ENCODE results near the gene S100A3. TPM values are rescaled to one million over a fixed set of nuclear protein-coding genes. Genes with fewer than 3 reads are reported as not detected.

Gene S100A3
- total and polyA plus RNA-seq, 2 of the 13 experiments (the other 11 are each of a cell fraction or from before 2014, with no cell fraction given) = 2.5 to 4.5 TPM

DNA sequence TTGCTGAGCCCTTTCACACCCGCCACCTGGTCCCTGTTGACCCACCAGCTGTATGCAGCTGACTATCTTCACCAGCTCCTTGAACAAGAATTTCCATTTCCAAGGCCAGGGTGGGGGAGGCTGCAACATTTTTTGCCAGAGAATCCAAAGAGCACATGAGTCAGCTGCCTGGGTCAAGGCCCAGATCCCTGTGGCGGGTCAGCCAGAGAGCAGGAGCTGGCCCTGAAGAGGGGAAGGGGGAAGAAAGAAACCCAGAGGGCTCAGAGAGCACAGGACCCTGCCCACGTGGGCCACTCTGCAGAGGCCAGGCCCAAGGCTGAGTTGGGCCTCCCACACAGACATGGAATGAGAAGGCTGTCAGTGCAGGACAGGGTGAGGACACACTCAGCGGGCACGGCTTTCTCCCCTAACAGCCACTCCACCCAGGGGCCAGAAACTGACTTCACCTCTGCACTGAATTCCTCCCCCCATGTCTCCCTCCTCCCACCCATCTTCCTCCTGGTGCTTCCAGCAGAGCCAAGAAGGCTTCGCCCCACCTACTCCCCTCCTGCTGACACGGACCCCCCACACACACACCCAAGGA lies 42.1 kb downstream of the S100A3 start (continued):
- TF ChIP-seq, protein P1, sequence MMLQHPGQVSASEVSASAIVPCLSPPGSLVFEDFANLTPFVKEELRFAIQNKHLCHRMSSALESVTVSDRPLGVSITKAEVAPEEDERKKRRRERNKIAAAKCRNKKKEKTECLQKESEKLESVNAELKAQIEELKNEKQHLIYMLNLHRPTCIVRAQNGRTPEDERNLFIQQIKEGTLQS (CRISPR knock-in tag; IDR thresholded peaks at IDR 0.05) = peak; percentile 48
- TF ChIP-seq ISX (CRISPR knock-in tag; conservative IDR thresholded peaks at IDR 0.05) (no peak), IKZF1 (IDR thresholded peaks at IDR 0.05) (no peak), ZNF350 (CRISPR knock-in tag; IDR thresholded peaks at IDR 0.05; ENCODE audit: borderline replicate concordance, low read depth) (no peak), POLR2AphosphoS5 (IDR thresholded peaks at IDR 0.05; ENCODE audit: low read depth, low read length) (no peak), FOXA1 (IDR thresholded peaks at IDR 0.05) (no peak), FOXA1 (CRISPR knock-in tag; IDR thresholded peaks at IDR 0.05) (0 out of 2 replicates have a peak, but pooled peaks have one; percentile 7), ZFP36L2 (CRISPR knock-in tag; IDR thresholded peaks at IDR 0.05) (no peak), SAP130 (CRISPR knock-in tag; IDR thresholded peaks at IDR 0.05; ENCODE audit: low read depth) (peak; percentile 53), ZNF7 (CRISPR knock-in tag; IDR thresholded peaks at IDR 0.05) (no peak), FOXA3 (CRISPR knock-in tag; IDR thresholded peaks at IDR 0.05) (0 out of 2 replicates have a peak, but pooled peaks have one; percentile 6), ARNTL (CRISPR knock-in tag; IDR thresholded peaks at IDR 0.05) (0 out of 2 replicates have a peak, but pooled peaks have one; percentile 22), JUN (CRISPR knock-in tag; IDR thresholded peaks at IDR 0.05) (peak; percentile 70; the same call in 1 of the 2 replicates), MTA1 (CRISPR knock-in tag; IDR thresholded peaks at IDR 0.05; ENCODE audit: borderline replicate concordance) (0 out of 2 replicates have a peak, but pooled peaks have one; percentile 37), NR2F2 (IDR thresholded peaks at IDR 0.05; ENCODE audit: borderline replicate concordance, low read depth) (no peak), JUND (CRISPR knock-in tag; IDR thresholded peaks at IDR 0.05) (peak; percentile 63; the same call in 1 of the 2 replicates)
- TF ChIP-seq, protein P2, sequence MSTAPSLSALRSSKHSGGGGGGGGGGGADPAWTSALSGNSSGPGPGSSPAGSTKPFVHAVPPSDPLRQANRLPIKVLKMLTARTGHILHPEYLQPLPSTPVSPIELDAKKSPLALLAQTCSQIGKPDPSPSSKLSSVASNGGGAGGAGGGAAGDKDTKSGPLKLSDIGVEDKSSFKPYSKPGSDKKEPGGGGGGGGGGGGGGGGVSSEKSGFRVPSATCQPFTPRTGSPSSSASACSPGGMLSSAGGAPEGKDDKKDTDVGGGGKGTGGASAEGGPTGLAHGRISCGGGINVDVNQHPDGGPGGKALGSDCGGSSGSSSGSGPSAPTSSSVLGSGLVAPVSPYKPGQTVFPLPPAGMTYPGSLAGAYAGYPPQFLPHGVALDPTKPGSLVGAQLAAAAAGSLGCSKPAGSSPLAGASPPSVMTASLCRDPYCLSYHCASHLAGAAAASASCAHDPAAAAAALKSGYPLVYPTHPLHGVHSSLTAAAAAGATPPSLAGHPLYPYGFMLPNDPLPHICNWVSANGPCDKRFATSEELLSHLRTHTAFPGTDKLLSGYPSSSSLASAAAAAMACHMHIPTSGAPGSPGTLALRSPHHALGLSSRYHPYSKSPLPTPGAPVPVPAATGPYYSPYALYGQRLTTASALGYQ (CRISPR knock-in tag; IDR thresholded peaks at IDR 0.05) = no peak
- TF ChIP-seq, protein P3, sequence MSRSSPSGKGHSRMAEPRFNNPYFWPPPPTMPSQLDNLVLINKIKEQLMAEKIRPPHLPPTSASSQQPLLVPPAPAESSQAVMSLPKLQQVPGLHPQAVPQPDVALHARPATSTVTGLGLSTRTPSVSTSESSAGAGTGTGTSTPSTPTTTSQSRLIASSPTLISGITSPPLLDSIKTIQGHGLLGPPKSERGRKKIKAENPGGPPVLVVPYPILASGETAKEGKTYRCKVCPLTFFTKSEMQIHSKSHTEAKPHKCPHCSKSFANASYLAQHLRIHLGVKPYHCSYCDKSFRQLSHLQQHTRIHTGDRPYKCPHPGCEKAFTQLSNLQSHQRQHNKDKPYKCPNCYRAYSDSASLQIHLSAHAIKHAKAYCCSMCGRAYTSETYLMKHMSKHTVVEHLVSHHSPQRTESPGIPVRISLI (CRISPR knock-in tag; IDR thresholded peaks at IDR 0.05; ENCODE audit: borderline replicate concordance) = 0 out of 2 replicates have a peak, but pooled peaks have one; percentile 18
- TF ChIP-seq, protein P4, sequence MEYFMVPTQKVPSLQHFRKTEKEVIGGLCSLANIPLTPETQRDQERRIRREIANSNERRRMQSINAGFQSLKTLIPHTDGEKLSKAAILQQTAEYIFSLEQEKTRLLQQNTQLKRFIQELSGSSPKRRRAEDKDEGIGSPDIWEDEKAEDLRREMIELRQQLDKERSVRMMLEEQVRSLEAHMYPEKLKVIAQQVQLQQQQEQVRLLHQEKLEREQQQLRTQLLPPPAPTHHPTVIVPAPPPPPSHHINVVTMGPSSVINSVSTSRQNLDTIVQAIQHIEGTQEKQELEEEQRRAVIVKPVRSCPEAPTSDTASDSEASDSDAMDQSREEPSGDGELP (IDR thresholded peaks at IDR 0.05; ENCODE audit: borderline replicate concordance, low read depth) = peak; percentile 86

Data from HepG2 (cell line).